K562 (cell line): ENCODE results near the gene C1QTNF2.

Experiments
- AFF4 ChIP-seq: sonication (generic); formaldehyde crosslinking; IDR thresholded peaks from 2 replicates; pipeline ENCODE4 v1.8.0; 2023; ENCODE audit warnings: mild to moderate bottlenecking, missing genetic modification reagents
- ATF2 ChIP-seq: sonication (generic); formaldehyde crosslinking; IDR thresholded peaks from 2 replicates; pipeline ENCODE4 v1.8.1; 2022; ENCODE audit warnings: missing genetic modification reagents
- GATAD2B ChIP-seq: fragments of 450-650 bp; IDR thresholded peaks from 2 replicates; pipeline ENCODE4 v1.6.1; 2017; ENCODE audit warnings: mild to moderate bottlenecking, borderline replicate concordance
- MCM7 ChIP-seq, 2 experiments: fragments of 450-650 bp; IDR thresholded peaks; 2 replicates each; pipeline ENCODE4 v1.6.1; 2016 to 2018
- NBN ChIP-seq: fragments of 450-650 bp; IDR thresholded peaks from 2 replicates; pipeline ENCODE4 v1.6.1; 2016; ENCODE audit warnings: low read depth, mild to moderate bottlenecking
- NFXL1 ChIP-seq: fragments of 450-650 bp; formaldehyde crosslinking; IDR thresholded peaks from 2 replicates; pipeline ENCODE4 v1.4.0; 2021; ENCODE audit warnings: mild to moderate bottlenecking
- ZEB2 ChIP-seq: fragments of 450-650 bp; IDR thresholded peaks from 2 replicates; pipeline ENCODE4 v1.6.1; 2016
- ZNF140 ChIP-seq: fragments of 250-450 bp; sonication (Bioruptor Pico); IDR thresholded peaks from 2 replicates; pipeline ENCODE4 v1.8.0; 2021; ENCODE audit warnings: moderate library complexity, mild to moderate bottlenecking, inconsistent platforms

- no peak for TF ChIP-seq MCM7 (IDR thresholded peaks at IDR 0.05)
- no peak for TF ChIP-seq ZNF140 (CRISPR knock-in tag)
- TF ChIP-seq ZEB2: no peak
- TF ChIP-seq GATAD2B: no peak
- no peak for TF ChIP-seq NFXL1 (CRISPR knock-in tag)
- TF ChIP-seq ATF2: no peak
- TF ChIP-seq AFF4 (CRISPR knock-in tag): no peak
- TF ChIP-seq NBN: no peak
Measured at GRCh38 chr5:160312134-160312959, 58.1 kb downstream of the C1QTNF2 start, which contains the start of gene CCNJL.
